Measurements from ENCODE around the gene PDLIM4.
A peak's percentile ranks its signal among the peaks of the same experiment; 100 is the strongest.

The PDLIM4 gene

GRCh38 chr5:132301344-132302271 lies 44.1 kb downstream of the PDLIM4 start:
- no peak for DNase-seq

- no peak for DNase-seq
Observed at GRCh38 chr5:132302413-132302812, 44.9 kb downstream of the PDLIM4 start.

GRCh38 chr5:132303589-132303988 lies 46.1 kb downstream of the PDLIM4 start:
- DNase-seq = no peak

GRCh38 chr5:132305420-132305819 lies 47.9 kb downstream of the PDLIM4 start:
- no peak for DNase-seq

- DNase-seq = no peak
Observed at GRCh38 chr5:132308701-132309100, 51.2 kb downstream of the PDLIM4 start.

- DNase-seq = no peak
Observed at GRCh38 chr5:132309679-132310078, 52.2 kb downstream of the PDLIM4 start.

GRCh38 chr5:132310141-132310834 lies 52.8 kb downstream of the PDLIM4 start:
- peak in 9 of 58 donors; percentile 12 to 47 (median 20) for DNase-seq

- no peak for DNase-seq
Observed at GRCh38 chr5:132313366-132313765, 55.9 kb downstream of the PDLIM4 start.

- DNase-seq = no peak
Observed at GRCh38 chr5:132313961-132314432, 56.5 kb downstream of the PDLIM4 start.

GRCh38 chr5:132315529-132316067 lies 58.1 kb downstream of the PDLIM4 start:
- DNase-seq = no peak

GRCh38 chr5:132319975-132320374 lies 62.5 kb downstream of the PDLIM4 start:
- no peak for DNase-seq

GRCh38 chr5:132321109-132321721 lies 63.7 kb downstream of the PDLIM4 start:
- DNase-seq = no peak

- DNase-seq = no peak
Observed at GRCh38 chr5:132322266-132322665, 64.8 kb downstream of the PDLIM4 start.
